ENCODE measurements around the gene DACH1. TPM values are rescaled to one million over a fixed set of nuclear protein-coding genes. Genes with fewer than 3 reads are reported as not detected.

Gene DACH1
- polyA plus RNA-seq, 3 donors: 98.9 to 105 (median 99.0) TPM

- DNase-seq: no peak
Observed at GRCh38 chr13:71493189-71493588, 373.8 kb downstream of the DACH1 start.

GRCh38 chr13:71492346-71492871 is 374.6 kb downstream of the DACH1 start:
- DNase-seq: no peak

DNA sequence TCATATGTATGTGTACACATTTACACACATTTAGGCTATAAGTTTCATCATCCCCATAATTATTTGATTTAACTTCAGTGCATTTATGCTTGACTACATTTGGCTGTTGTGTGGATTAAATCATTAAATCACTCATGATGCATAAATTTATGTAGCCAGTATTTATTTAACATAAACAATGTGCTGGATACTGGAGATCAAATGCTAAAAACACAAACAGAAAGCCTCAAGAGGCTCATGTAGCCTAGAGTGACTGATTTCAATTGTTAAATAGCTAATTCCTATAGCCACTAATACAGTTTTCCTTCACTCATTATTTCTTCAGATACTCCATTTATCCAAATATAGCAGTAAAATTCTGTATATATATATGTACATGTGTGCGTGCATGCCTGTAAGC is 376.0 kb downstream of the DACH1 start:
- DNase-seq: no peak

- no peak for DNase-seq
Observed at GRCh38 chr13:71489041-71489440, 378.0 kb downstream of the DACH1 start.

DNA sequence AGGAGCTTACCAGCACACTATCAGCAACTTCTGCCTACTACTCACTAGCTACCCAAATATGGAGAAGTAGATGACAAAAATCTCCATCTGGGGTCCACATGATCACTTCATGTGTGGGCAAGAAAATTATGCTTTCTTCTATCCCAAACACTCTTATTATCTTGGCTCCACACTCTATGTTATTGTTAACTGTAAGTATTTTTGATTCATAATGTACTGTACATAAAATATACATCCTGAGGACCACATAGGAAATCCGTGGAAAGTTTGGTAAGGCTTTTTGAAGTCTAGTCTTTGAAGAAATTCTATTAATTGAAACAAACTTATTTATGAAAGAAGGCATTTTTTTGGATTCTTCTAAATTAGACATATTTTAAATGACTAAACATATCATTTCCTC is 378.8 kb downstream of the DACH1 start:
- DNase-seq: no peak

DNA sequence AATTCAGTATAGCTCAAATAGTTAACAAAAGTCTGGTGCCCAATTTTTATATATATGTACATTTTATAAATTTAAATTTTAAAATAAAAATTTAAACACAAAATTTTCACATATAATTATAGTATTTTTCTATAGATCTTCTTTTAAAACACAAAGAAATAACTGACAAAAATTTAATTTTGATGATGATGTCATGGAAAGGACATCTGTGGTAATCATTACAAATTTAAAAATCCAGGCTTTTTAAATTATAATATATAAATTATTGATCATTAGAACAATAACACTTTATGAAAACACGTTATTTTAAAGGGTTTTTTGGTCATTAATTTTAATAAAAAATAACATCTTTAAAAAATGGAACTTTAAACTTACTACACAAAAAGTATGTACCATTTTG is 381.1 kb downstream of the DACH1 start:
- no peak for DNase-seq

GRCh38 chr13:71483733-71484132 is 383.3 kb downstream of the DACH1 start:
- no peak for DNase-seq

GRCh38 chr13:71481501-71481900 is 385.5 kb downstream of the DACH1 start:
- DNase-seq: no peak

DNA sequence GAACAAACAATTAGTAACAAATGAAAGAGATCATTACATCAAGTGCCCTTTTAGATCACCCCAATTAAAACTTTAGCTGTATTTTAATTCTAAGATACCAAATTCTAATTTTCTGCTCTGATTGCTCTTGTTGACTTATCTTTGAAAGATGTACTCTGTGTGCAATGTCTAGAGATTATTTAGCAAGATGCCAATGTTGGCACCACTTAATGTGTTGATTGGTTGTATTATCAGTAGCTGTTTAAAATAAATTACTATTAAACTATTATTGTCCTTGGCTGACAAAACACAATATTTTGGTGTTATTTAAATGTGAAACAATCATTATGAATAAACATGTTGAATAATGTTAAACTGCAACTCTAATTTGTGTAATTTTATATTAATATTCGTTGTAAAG is 386.0 kb downstream of the DACH1 start:
- no peak for DNase-seq

GRCh38 chr13:71477735-71478134 is 389.3 kb downstream of the DACH1 start:
- no peak for DNase-seq

- DNase-seq: peak; percentile 9
Observed at GRCh38 chr13:71474936-71475335, 392.1 kb downstream of the DACH1 start.

DNA sequence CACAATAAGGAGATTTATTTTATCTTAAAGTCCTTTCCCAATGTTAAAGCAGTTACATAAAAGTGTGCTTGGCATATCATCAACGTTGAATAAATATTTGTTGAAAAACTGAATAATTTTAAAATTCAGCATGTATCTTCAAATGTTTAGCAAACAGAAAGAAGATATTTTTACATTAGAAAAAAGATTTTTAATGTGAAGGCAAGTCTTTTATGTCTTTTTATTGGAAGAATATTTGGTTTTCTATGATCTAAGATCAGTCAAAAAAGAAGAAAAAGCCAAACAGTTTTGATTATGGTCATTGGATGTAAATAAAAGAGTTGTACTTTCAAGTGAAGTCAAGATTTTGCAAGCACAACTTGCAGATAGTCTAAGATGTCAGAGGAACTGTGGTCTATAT is 397.4 kb downstream of the DACH1 start:
- no peak for DNase-seq

- no peak for DNase-seq
Observed at GRCh38 chr13:71464686-71465085, 402.3 kb downstream of the DACH1 start.

DNA sequence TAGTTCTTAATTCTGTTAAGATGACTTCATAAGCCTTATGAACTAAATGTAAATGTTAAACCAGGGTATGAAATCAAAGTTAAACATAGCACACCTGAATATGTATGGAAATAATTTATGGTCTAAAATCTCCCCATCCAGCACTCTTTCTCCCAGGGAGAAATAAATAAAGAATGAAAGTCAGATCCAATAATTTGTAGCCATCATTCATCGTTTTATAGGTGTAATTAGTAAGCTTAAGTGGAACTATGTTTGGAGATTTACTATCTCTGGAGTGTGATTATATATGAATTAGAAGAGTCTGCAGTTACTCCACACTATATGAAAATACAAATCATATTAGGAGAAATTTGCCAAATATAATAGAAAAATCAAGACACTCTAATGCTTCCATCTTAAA is 405.1 kb downstream of the DACH1 start:
- no peak for DNase-seq

DNA sequence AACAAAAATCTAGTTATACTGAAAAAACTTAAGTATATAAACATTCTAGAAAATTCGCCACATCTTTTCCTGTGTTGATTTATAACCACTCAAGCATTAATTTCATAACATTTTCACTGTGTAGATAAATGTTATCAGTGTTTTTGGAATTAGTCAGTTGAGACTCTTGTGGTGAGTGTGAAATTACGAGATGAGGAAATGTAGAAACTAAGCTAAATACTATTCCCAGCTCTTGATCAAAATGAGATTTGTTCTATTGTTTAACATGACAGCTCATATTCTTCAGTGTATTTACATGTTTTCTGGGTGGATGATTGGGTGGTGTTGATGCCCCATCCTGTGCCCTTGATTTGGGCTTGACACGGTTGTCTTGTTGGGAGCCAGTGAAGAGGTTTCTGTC is 406.8 kb downstream of the DACH1 start:
- DNase-seq: no peak

DNA sequence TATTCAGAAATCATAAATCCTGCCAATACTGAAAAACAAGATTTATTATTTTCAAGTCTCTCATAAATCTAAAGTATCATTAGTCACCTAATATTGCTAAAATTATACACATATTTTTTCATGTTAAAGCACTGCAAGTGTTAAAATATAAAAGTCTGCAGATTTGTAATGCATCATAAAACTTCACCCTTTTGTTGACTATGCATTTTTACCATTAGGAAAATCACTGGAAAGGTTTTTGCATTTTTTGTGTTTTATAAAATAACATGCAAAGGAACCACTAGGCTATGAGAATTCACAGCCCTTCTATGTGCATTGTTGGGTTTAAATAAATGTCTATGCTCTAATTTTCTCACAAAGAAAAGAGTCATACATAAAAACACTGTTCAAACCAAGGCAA is 407.3 kb downstream of the DACH1 start:
- DNase-seq: no peak

DNA sequence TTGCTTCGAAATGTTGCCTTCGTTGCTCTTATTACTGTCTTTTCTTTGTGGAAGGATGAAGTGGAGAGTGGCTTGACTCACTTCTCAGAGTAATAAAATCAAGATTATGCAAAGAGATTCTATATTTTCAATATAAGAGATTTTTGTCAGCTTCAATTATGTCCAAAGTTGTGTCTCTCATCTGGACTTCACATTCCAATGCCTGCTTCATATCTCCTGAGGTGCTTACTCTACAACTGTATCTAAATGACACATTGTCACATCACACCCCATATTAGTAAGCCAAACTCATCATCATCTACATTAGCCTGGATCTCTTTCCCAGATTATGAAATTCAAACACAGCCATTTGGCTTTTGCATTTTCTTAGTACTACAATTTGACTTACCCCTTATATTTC is 409.4 kb downstream of the DACH1 start:
- no peak for DNase-seq

GRCh38 chr13:71456136-71456535 is 410.9 kb downstream of the DACH1 start:
- DNase-seq: no peak

GRCh38 chr13:71454509-71454908 is 412.5 kb downstream of the DACH1 start:
- no peak for DNase-seq

GRCh38 chr13:71448080-71448630 is 418.8 kb downstream of the DACH1 start:
- DNase-seq: peak; percentile 68

GRCh38 chr13:71437704-71438103 is 429.3 kb downstream of the DACH1 start:
- DNase-seq: no peak

- no peak for DNase-seq
Observed at GRCh38 chr13:71430681-71431080, 436.3 kb downstream of the DACH1 start.

DNA sequence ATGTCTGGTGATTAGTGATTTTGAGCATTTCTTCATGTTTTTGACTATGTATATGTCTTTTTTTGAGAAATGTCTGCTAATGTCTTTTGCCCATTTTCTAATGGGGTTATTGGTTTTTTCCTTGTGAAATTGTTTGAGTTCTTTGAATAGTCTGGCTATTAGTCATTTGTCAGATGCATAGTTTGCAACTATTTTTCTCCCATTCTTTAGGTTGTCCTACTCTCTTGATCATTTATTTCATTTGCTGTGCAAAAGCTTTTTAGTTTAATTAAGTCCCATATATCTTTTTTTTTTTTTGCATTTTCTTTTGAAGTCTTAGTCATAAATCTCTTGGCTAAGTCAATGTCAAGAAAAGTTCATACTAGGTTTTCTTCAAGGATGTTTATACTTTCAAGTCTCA is 449.8 kb downstream of the DACH1 start:
- no peak for DNase-seq

GRCh38 chr13:71412231-71412630 is 454.8 kb downstream of the DACH1 start:
- DNase-seq: no peak

GRCh38 chr13:71408416-71408815 is 458.6 kb downstream of the DACH1 start:
- DNase-seq: no peak
